ENCODE measurements around the gene PIGM. TPM values are rescaled to one million over a fixed set of nuclear protein-coding genes. Genes with fewer than 3 reads are reported as not detected.

Gene PIGM
- total RNA-seq, 1 donor from 2014 or later = 6.5 TPM

DNA sequence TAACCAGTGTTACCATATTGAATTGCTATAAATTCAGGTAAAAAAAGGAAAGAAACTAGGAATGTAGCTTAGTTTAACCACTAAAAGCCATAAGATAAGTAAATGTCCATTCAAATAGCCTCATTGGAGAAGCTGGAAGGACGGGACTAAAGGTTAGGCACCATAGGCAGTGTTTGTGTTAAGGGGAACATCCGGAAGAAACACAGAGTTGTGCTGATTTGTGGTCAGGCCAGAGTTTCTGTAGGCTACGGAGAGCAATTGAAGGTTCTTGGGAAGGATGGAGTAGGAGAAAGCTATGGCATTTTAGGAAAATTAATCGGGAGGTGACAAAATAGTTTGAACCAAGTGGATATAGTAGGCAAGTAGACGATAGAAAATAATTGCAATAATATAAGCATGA, 39.5 kb upstream of the PIGM start:
- Mint-ChIP-seq H3K4me1 (ENCODE audit: low read depth) (peaks cover 11% of the 10 kb centered on the region), H3K4me3 (ENCODE audit: unreplicated experiment) (no peak overlapping the region), H3K27me3 (ENCODE audit: low read depth) (peaks cover 53% of the 10 kb centered on the region), H3K27ac (ENCODE audit: unreplicated experiment) (no peak overlapping the region), H3K36me3 (ENCODE audit: low read depth) (no peaks in the 10 kb centered on the region), H3K9me3 (ENCODE audit: low read depth) (no peaks in the 10 kb centered on the region)
- no peak for TF ChIP-seq CTCF (IDR thresholded peaks at IDR 0.05)
- DNase-seq (ENCODE audit: low spot score) = no peak

DNA sequence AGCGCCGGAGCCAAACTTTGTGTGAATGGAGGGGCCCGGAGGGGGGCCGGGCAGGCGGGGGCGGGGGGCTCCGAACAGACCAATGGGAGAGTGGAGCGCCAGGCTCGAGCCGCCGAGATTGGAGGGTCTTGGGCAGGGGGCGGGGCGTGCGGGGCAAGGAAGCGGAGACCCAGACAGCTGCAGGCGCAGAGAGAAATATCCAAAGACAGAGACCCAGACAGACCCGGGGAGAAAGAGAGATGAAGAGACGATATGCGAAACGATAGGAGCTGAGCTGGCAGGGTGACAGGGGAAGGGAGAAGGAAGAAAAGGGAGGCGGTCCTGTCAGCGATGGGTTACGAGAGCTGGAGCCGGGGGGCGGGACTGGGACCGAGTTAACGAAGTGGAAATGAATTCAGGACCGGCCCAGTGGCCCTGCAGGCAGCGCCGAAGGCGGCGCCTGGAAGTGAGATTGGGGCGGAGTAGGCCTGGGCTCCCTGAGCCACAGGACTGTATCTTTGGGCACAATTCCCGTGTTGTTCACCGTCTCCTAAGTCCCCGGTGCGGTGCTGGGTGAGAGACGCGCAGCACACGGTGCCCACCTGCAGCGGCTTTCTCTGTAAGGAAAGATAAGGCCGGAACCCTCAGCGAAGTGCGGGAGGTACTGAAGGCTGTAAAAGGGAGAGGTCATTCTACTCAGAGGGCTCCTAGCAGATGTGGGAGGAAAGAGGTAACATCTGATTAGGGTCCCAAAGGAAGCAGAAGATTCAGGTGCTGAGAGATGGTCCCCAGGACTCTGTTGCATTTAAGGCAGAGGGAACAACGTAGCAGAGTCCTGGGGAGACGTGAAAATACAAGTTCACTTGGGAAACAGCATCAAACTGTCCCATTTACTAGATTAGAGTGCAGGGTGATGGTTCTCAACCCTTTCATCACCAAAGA, 38.7 kb upstream of the PIGM start:
- DNase-seq (ENCODE audit: low spot score) = peak; percentile 90
- Mint-ChIP-seq H3K4me1 (ENCODE audit: low read depth) (peaks cover 11% of the 10 kb centered on the region), H3K27me3 (ENCODE audit: low read depth) (peaks cover 56% of the 10 kb centered on the region), H3K27ac (ENCODE audit: unreplicated experiment) (no peak overlapping the region), H3K4me3 (ENCODE audit: unreplicated experiment) (peak overlapping the region; percentile 85), H3K9me3 (ENCODE audit: low read depth) (no peaks in the 10 kb centered on the region), H3K36me3 (ENCODE audit: low read depth) (no peaks in the 10 kb centered on the region)
- TF ChIP-seq CTCF (IDR thresholded peaks at IDR 0.05) = no peak

- TF ChIP-seq CTCF (IDR thresholded peaks at IDR 0.05) = no peak
- Mint-ChIP-seq H3K4me1 (ENCODE audit: low read depth) (peaks cover 11% of the 10 kb centered on the region), H3K4me3 (ENCODE audit: unreplicated experiment) (peak within 1 kb of the TSS; percentile 85), H3K27ac (ENCODE audit: unreplicated experiment) (no peak within 1 kb of the TSS), H3K27me3 (ENCODE audit: low read depth) (peaks cover 58% of the 10 kb centered on the region), H3K36me3 (ENCODE audit: low read depth) (no peaks in the 10 kb centered on the region), H3K9me3 (ENCODE audit: low read depth) (no peaks in the 10 kb centered on the region)
- DNase-seq (ENCODE audit: low spot score) = peak; percentile 86
Observed at GRCh38 chr1:160069460-160070231, 37.9 kb upstream of the PIGM start, which contains the start of gene KCNJ10. TSS of gene KCNJ10 (minus strand) at chr1:160070160. CDS start at chr1:160042532, 27,628 bp downstream.

DNA sequence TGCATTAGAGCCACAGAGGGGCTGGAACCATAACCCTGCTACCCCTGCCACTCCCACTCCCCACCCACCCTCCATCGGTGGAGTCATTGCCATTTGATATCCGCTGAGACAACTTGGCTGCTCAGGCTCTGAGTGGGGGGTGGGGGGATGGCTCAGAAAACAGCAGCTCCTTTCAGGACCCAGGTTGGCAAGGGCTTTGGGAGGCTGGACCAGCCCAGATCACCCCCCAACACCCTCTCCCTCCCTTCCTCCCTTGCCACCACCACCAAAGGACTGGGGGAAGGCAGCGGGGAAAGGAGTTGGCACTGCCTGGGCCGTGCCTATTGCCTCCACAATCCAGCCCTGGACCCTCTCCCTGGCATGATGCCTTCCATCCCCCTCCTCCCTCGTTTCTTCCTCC, 36.4 kb upstream of the PIGM start:
- Mint-ChIP-seq H3K4me3 (ENCODE audit: unreplicated experiment) (no peak overlapping the region), H3K36me3 (ENCODE audit: low read depth) (no peaks in the 10 kb centered on the region), H3K27ac (ENCODE audit: unreplicated experiment) (no peak overlapping the region), H3K9me3 (ENCODE audit: low read depth) (no peaks in the 10 kb centered on the region), H3K4me1 (ENCODE audit: low read depth) (peaks cover 11% of the 10 kb centered on the region), H3K27me3 (ENCODE audit: low read depth) (peaks cover 62% of the 10 kb centered on the region)
- no peak for TF ChIP-seq CTCF (IDR thresholded peaks at IDR 0.05)
- DNase-seq (ENCODE audit: low spot score) = peak; percentile 42
